HepG2 (cell line): ENCODE data around the gene KDM4B. TPM values are rescaled to one million over a fixed set of nuclear protein-coding genes. Genes with fewer than 3 reads are reported as not detected.
A peak's percentile ranks its signal among the peaks of the same experiment; 100 is the strongest.

Source experiments
- ATAC-seq: fragments of 200-7000 bp; cut with Tn5 transposase; 3 replicates; pipeline ENCODE4 v1.9.1; 2020; ENCODE audit warnings: mild to moderate bottlenecking, moderate library complexity
- BruUV-seq: library from RNA; stranded (reverse); fragments of 400-500 nt; replicated peaks from 2 replicates; lab custom pipeline; 2021; lab: Mats Ljungman, UMichigan
- CTCF ChIA-PET: fragments of 300-600 bp; formaldehyde crosslinking; extraction: SDS; loops from one replicate; lab custom pipeline; 2021; ENCODE audit warnings: low total read pairs, inconsistent platforms, low intra/inter-chr PET ratio; lab: Yijun Ruan, JAX
- POLR2A ChIA-PET: fragments of 350-600 bp; sonication (Branson Sonifier 250); formaldehyde crosslinking; loops from one replicate; lab custom pipeline; 2020; ENCODE audit warnings: antibody characterized with exemption, inconsistent platforms; lab: Yijun Ruan, JAX
- DNase-seq: peaks from one replicate; pipeline ENCODE4 v3.0.0-alpha.2; 2015; ENCODE audit warnings: low spot score
- FAIRE-seq: peaks from 3 replicates; lab custom pipeline; 2011; peaks lifted over from hg19 to GRCh38; lab: Jason Lieb, UNC
- H2AFZ ChIP-seq: one replicate; pipeline ENCODE4 v1.6.1; 2011; ENCODE audit warnings: low read length, inconsistent platforms
- H3K27ac ChIP-seq: fragments of 300-600 bp; 3 replicates; pipeline ENCODE4 v1.8.0; 2011; ENCODE audit warnings: mixed run types, mild to moderate bottlenecking, mixed read lengths, low read length, inconsistent platforms; ENCODE audit not compliant: insufficient read depth; ENCODE audit errors: extremely low read length
- H3K27me3 ChIP-seq, 2 experiments: fragments of 200-600 bp in 1 of 2; 2 replicates in 1 of 2; 3 replicates in 1 of 2; pipeline versions ENCODE4 v1.6.0 to v1.8.0; 2011; ENCODE audit warnings: low read length in 2 of 2, mild to moderate bottlenecking in 2 of 2, moderate library complexity in 2 of 2, inconsistent platforms in 1 of 2; ENCODE audit not compliant: insufficient read depth in 2 of 2, control insufficient read depth in 1 of 2
- H3K36me3 ChIP-seq, 2 experiments: fragments of 200-600 bp in 1 of 2; replicated peaks in 1 of 2; 2 replicates in 1 of 2; 3 replicates in 1 of 2; pipeline versions ENCODE4 v1.5.1 to v1.8.0; 2011; ENCODE audit warnings: low read length in 2 of 2, inconsistent platforms in 1 of 2; ENCODE audit not compliant: insufficient read depth in 2 of 2, control insufficient read depth in 1 of 2
- H3K4me1 ChIP-seq: 2 replicates; pipeline ENCODE4 v1.5.1; 2012; ENCODE audit warnings: low read length, inconsistent platforms; ENCODE audit not compliant: insufficient read depth
- H3K4me2 ChIP-seq: 2 replicates; pipeline ENCODE4 v1.6.0; 2011; ENCODE audit warnings: low read depth, low read length, inconsistent platforms
- H3K4me3 ChIP-seq, 3 experiments: fragments of 200-600 bp in 1 of 3; sonication (generic), shearing (Covaris generic) in 1 of 3; replicated peaks in 1 of 3; 2 replicates each; pipeline ENCODE4 v1.5.1; 2011 to 2016; ENCODE audit warnings: low read length in 3 of 3, inconsistent platforms in 2 of 3, low read depth in 2 of 3, mild to moderate bottlenecking in 2 of 3, control low read depth in 1 of 3, mixed read lengths in 1 of 3; ENCODE audit not compliant: insufficient read depth in 1 of 3
- H3K79me2 ChIP-seq: one replicate; pipeline ENCODE4 v1.6.1; 2011; ENCODE audit warnings: low read length, inconsistent platforms; ENCODE audit not compliant: insufficient read depth
- H3K9ac ChIP-seq: 2 replicates; pipeline ENCODE4 v1.6.0; 2011; ENCODE audit warnings: mild to moderate bottlenecking, low read depth, low read length, inconsistent platforms; ENCODE audit not compliant: insufficient read depth
- H3K9me3 ChIP-seq: 2 replicates; pipeline ENCODE4 v1.5.1; 2012; ENCODE audit warnings: mild to moderate bottlenecking, low read length
- H4K20me1 ChIP-seq: 2 replicates; pipeline ENCODE4 v1.6.0; 2011; ENCODE audit warnings: inconsistent platforms, mild to moderate bottlenecking, low read length, moderate library complexity; ENCODE audit not compliant: insufficient read depth
- AGO2 ChIP-seq: fragments of 200-400 bp; formaldehyde crosslinking; optimal IDR thresholded peaks from 2 replicates; pipeline ENCODE3; 2017; ENCODE audit warnings: mild to moderate bottlenecking, low read depth, low read length, moderate library complexity
- EP300 ChIP-seq, 3 experiments: sonication (generic) in 1 of 3; formaldehyde crosslinking in 1 of 3; IDR thresholded peaks; 2 replicates each; pipeline versions ENCODE4 v1.5.1 to v1.6.1; 2011 to 2020; ENCODE audit warnings: low read depth in 2 of 3, low read length in 2 of 3, borderline replicate concordance in 1 of 3, improper control_type of control experiment in 1 of 3, mild to moderate bottlenecking in 1 of 3, missing genetic modification reagents in 1 of 3, moderate library complexity in 1 of 3
- GABPB1 ChIP-seq: IDR thresholded peaks from 2 replicates; pipeline ENCODE4 v1.6.1; 2016; ENCODE audit warnings: mild to moderate bottlenecking, missing genetic modification reagents, moderate library complexity, missing compliant biosample characterization
- GATAD1 ChIP-seq: IDR thresholded peaks from 2 replicates; pipeline ENCODE4 v1.6.1; 2016; ENCODE audit warnings: missing genetic modification reagents, missing compliant biosample characterization
- HOXA7 ChIP-seq: sonication (generic); formaldehyde crosslinking; IDR thresholded peaks from 2 replicates; pipeline ENCODE4 v1.8.1; 2022; ENCODE audit warnings: mild to moderate bottlenecking, missing genetic modification reagents, moderate library complexity
- KLF11 ChIP-seq: IDR thresholded peaks from 2 replicates; pipeline ENCODE4 v1.6.1; 2016; ENCODE audit warnings: missing compliant biosample characterization
- MBNL3 ChIP-seq: fragments of 250-450 bp; sonication (Bioruptor Pico); conservative IDR thresholded peaks from 2 replicates; pipeline ENCODE4 v1.8.0; 2022; ENCODE audit warnings: mild to moderate bottlenecking, inconsistent platforms
- POLR2G ChIP-seq: fragments of 200-400 bp; formaldehyde crosslinking; IDR thresholded peaks from 2 replicates; pipeline ENCODE4 v1.6.1; 2018; ENCODE audit warnings: mild to moderate bottlenecking, low read depth, low read length, moderate library complexity
- PPARG ChIP-seq: conservative IDR thresholded peaks from 2 replicates; pipeline ENCODE4 v1.6.1; 2016; ENCODE audit warnings: missing biosample characterization, missing genetic modification reagents
- SMAD3 ChIP-seq: sonication (generic); formaldehyde crosslinking; IDR thresholded peaks from 2 replicates; pipeline ENCODE4 v1.4.0; 2020; ENCODE audit warnings: missing genetic modification reagents
- SP140L ChIP-seq: sonication (generic); formaldehyde crosslinking; IDR thresholded peaks from 2 replicates; pipeline ENCODE4 v1.4.0; 2020; ENCODE audit warnings: missing genetic modification reagents, borderline replicate concordance
- TAF15 ChIP-seq: fragments of 200-400 bp; formaldehyde crosslinking; IDR thresholded peaks from one replicate; pipeline ENCODE4 v1.6.1; 2018; ENCODE audit warnings: mild to moderate bottlenecking, low read depth, low read length; ENCODE audit not compliant: poor library complexity, severe bottlenecking
- THAP9 ChIP-seq: sonication (generic); formaldehyde crosslinking; IDR thresholded peaks from 2 replicates; pipeline ENCODE4; 2020; ENCODE audit warnings: missing genetic modification reagents, mild to moderate bottlenecking, borderline replicate concordance
- ZNF652 ChIP-seq: IDR thresholded peaks from 2 replicates; pipeline ENCODE4 v1.6.1; 2016; ENCODE audit warnings: low read depth, borderline replicate concordance
- WGBS: methylation state at CpG from one replicate; pipeline ENCODE4 v1.1.6; 2017; ENCODE audit warnings: low lambda C conversion rate; 5-methylcytosine and 5-hydroxymethylcytosine counted together
- in situ Hi-C: cut with HindIII; loops from 2 replicates; pipeline ENCODE4 v1.10.0; 2017; ENCODE audit warnings: low pct_unique_long_range_greater_than_20kb; ENCODE audit not compliant: extremely low pct_ligation_motif_present
- intact Hi-C: fragments of 100-400 bp; cut with micrococcal nuclease; formaldehyde crosslinking; loops from one replicate; pipeline ENCODE4 v1.10.0; 2022; ENCODE audit not compliant: unreplicated experiment
- polyA plus RNA-seq, 8 experiments: library from polyadenylated mRNA; depleted of rRNA in 3 of 8; stranded (reverse) in 7 of 8; unstranded in 1 of 8; fragments of >200 nt; fragmentation: Illumina TruSeq in 4 of 8; extraction: Trizol in 4 of 8; gene quantifications; 2 replicates each; pipeline versions ENCODE4 v1.2.1 to v1.2.3, GENCODE V29; 2011 to 2016; ENCODE audit warnings: low read depth in 4 of 8, missing spikeins in 1 of 8, mixed read lengths in 1 of 8; ENCODE audit not compliant: insufficient read depth in 1 of 8
- total RNA-seq, 5 experiments: library from RNA; depleted of rRNA; stranded (reverse); fragments of >200 nt; fragmentation: Illumina TruSeq; extraction: Trizol; gene quantifications; 2 replicates each; pipeline ENCODE4 v1.2.3, GENCODE V29; 2016; ENCODE audit warnings: low read depth in 1 of 5
- TF ChIP-seq, protein P1 (sequence below): sonication (generic); formaldehyde crosslinking; IDR thresholded peaks from 2 replicates; pipeline ENCODE4 v1.4.0; 2020; ENCODE audit warnings: missing genetic modification reagents

KDM4B gene
- total and polyA plus RNA-seq, 2 of the 13 experiments (the other 11 are each of a cell fraction or from before 2014, with no cell fraction given), result 4.9 to 14.6 TPM

DNA sequence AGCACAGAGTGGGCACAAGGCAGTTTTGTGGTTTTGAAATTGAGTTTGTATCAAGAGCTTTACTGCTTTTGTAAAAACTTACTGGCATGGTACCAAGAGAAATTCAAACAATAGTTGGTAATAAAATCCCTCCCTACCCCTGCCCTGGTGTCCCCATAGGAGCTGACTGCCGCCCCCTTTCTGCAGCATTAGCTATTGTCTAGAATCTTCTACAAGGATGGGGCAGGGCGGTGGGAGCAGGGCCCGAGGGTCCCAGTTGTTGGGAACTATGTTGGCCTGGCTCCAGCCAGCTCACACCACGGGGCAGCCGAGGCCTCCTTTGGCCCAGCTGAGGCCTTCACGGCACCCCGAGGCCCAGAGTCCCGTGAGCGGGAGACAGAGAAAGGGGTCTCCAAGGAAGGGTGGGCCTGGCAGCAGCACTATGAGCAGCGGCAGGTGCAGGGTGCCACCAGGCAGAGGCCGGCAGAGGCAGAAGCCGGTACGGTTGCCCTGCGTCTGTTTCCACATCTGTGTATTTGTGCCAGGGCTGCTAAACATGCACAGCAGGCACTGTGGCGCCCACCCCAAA lies 57.9 kb downstream of the KDM4B start:
- Histone ChIP-seq H3K79me2 (peaks cover 15% of the 10 kb centered on the region), H3K9ac (no peak overlapping the region), H4K20me1 (peaks cover 61% of the 10 kb centered on the region)
- CTCF ChIA-PET, result no interaction called here
- TF ChIP-seq MBNL3 (CRISPR knock-in tag) (no peak), AGO2 (peak; percentile 33)
- TF ChIP-seq, all 625 proteins: peak for 1
- DNase-seq, result no peak
- 94% methylated on average over 3 of the region's 15 CpGs for WGBS
- Histone ChIP-seq H3K27ac (no peak overlapping the region), H2AFZ (no peak overlapping the region), H3K4me1 (peaks cover 18% of the 10 kb centered on the region), H3K4me3 (no peak overlapping the region), H3K4me2 (no peak overlapping the region), H3K36me3 (peaks cover 4 to 7% of the 10 kb centered on the region in 2 experiments; a peak in 2 of 5 replicates), H3K9me3 (no peaks in the 10 kb centered on the region), H3K27me3 (no peaks in the 10 kb centered on the region)
- in situ Hi-C loops (no loop called here), intact Hi-C loops (no loop called here)
- ATAC-seq, result no peak
- FAIRE-seq, result no peak
- POLR2A ChIA-PET, result no interaction called here
- BruUV-seq, result no TSS peak

DNA sequence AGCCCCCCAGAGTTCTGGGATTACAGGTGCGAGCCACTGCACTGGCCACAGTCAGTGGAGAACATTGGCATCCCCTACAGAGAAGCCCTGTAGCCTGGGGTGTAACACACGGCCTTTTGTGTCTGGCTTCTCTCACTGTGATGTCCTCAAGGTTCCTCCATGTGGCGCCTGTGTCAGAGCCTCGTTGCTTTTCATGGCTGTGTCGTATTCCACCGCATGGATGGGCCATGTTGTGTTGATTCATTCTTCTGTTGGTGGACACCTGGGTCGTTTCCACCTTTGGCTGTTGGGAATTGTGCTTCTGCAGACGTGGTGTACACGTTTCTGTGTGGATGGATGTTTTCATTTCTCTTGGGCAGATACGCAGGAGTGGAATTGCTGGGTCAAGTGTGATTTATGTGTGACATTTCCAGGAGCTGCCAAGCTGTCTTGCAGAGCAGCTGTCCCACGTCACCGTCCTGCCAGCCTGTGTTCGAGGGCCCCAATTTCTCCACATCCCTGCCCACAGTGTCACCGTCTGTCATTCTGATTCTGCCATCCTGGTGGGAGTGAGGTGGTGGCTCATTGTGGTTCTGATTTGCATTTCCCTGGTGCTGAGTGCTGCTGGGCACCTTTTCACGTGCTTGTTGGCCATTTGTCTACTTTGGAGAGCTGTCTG lies 59.4 kb downstream of the KDM4B start:
- H4K20me1 ChIP-seq, result peaks cover 66% of the 10 kb centered on the region
- peaks cover 21% of the 10 kb centered on the region for H3K79me2 ChIP-seq
- WGBS, result 98% methylated on average over 13 of the region's 15 CpGs
- in situ Hi-C loops (no loop called here), intact Hi-C loops (no loop called here)
- BruUV-seq, result no TSS peak
- no peaks in the 10 kb centered on the region for H3K9me3 ChIP-seq
- H3K4me1 ChIP-seq, result peaks cover 22% of the 10 kb centered on the region
- DNase-seq (no peak), ATAC-seq (no peak), FAIRE-seq (no peak)
- H3K4me3 ChIP-seq, result no peak overlapping the region
- no peak overlapping the region for H2AFZ ChIP-seq
- no peak overlapping the region for H3K27ac ChIP-seq
- CTCF ChIA-PET, result no interaction called here
- H3K36me3 ChIP-seq, result peaks cover 9 to 14% of the 10 kb centered on the region in 2 experiments; a peak in 4 of 5 replicates
- POLR2A ChIA-PET, result no interaction called here
- H3K4me2 ChIP-seq, result no peak overlapping the region
- no peak overlapping the region for H3K9ac ChIP-seq
- H3K27me3 ChIP-seq, result no peaks in the 10 kb centered on the region
- no peak for TF ChIP-seq SMAD3 (CRISPR knock-in tag)
- TF ChIP-seq POLR2G, result no peak
- TF ChIP-seq SP140L (CRISPR knock-in tag), result no peak
- TF ChIP-seq KLF11 (CRISPR knock-in tag), result no peak
- no peak for TF ChIP-seq GABPB1 (CRISPR knock-in tag)
- TF ChIP-seq HOXA7, result no peak
- no peak for TF ChIP-seq TAF15
- TF ChIP-seq, protein P1, sequence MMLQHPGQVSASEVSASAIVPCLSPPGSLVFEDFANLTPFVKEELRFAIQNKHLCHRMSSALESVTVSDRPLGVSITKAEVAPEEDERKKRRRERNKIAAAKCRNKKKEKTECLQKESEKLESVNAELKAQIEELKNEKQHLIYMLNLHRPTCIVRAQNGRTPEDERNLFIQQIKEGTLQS (CRISPR knock-in tag), result no peak
- TF ChIP-seq PPARG, result no peak
- TF ChIP-seq ZNF652 (CRISPR knock-in tag), result no peak
- no peak for TF ChIP-seq EP300 (IDR thresholded peaks at IDR 0.05; ENCODE audit: low read depth in 2 of 2, low read length in 2 of 2)
- no peak for TF ChIP-seq EP300 (CRISPR knock-in tag; IDR thresholded peaks at IDR 0.05; ENCODE audit: borderline replicate concordance)
- TF ChIP-seq GATAD1 (CRISPR knock-in tag), result no peak
- no peak for TF ChIP-seq THAP9 (CRISPR knock-in tag)
